H1 (cell line): ENCODE results near the gene POLR3GL. TPM values are rescaled to one million over a fixed set of nuclear protein-coding genes. Genes with fewer than 3 reads are reported as not detected.

Source experiments
- ASH2L ChIP-seq: fragments of 200-600, 300-600 bp; sonication (generic); IDR thresholded peaks from one replicate; pipeline ENCODE4 v1.7.1; 2017; ENCODE audit warnings: low read length
- BCL11A ChIP-seq, 2 experiments: IDR thresholded peaks; one replicate each; pipeline ENCODE4 v1.6.1; 2011; ENCODE audit warnings: low read depth in 2 of 2, low read length in 2 of 2, mild to moderate bottlenecking in 2 of 2
- CBX5 ChIP-seq: fragments of 300-800, 300-1000 bp; sonication (generic); IDR thresholded peaks from 2 replicates; pipeline ENCODE4 v1.7.1; 2016; ENCODE audit warnings: antibody characterized with exemption, low read length, low read depth
- GABPA ChIP-seq: IDR thresholded peaks from 2 replicates; pipeline ENCODE4 v1.6.1; 2011; ENCODE audit warnings: mild to moderate bottlenecking, low read length, moderate library complexity, borderline replicate concordance; ENCODE audit not compliant: insufficient read depth
- MAFK ChIP-seq: IDR thresholded peaks from 2 replicates; pipeline ENCODE4 v1.6.1; 2012; ENCODE audit warnings: low read depth, mild to moderate bottlenecking, improper control_type of control experiment, low read length
- RXRA ChIP-seq: IDR thresholded peaks from 2 replicates; pipeline ENCODE4 v1.6.1; 2011; ENCODE audit warnings: low read depth, mild to moderate bottlenecking, low read length, moderate library complexity; ENCODE audit not compliant: insufficient read depth
- polyA plus RNA-seq, 7 experiments: library from polyadenylated mRNA; depleted of rRNA in 3 of 7; stranded (reverse) in 5 of 7; unstranded in 2 of 7; fragments of >200 nt in 5 of 7; fragments of 200-250 nt in 2 of 7; gene quantifications; 1 replicate in 5 of 7; 2 replicates in 1 of 7; 4 replicates in 1 of 7; pipeline versions ENCODE4 v1.2.1 to v1.2.3, GENCODE V29; 2011 to 2013; ENCODE audit warnings: missing spikeins in 2 of 7, mixed read lengths in 2 of 7
- total RNA-seq: library from RNA; stranded (reverse); fragmentation: NEBNext Ultra II Directional; extraction: Animal tissue kit (Norgen Biotek cat#: 25700); gene quantifications from 2 replicates; pipeline ENCODE4 v1.2.1, GENCODE V29; 2021

POLR3GL gene
- total and polyA plus RNA-seq, 2 of the 8 experiments (the other 6 are each of a cell fraction or from before 2014, with no cell fraction given), result 3.1 to 3.9 TPM

DNA sequence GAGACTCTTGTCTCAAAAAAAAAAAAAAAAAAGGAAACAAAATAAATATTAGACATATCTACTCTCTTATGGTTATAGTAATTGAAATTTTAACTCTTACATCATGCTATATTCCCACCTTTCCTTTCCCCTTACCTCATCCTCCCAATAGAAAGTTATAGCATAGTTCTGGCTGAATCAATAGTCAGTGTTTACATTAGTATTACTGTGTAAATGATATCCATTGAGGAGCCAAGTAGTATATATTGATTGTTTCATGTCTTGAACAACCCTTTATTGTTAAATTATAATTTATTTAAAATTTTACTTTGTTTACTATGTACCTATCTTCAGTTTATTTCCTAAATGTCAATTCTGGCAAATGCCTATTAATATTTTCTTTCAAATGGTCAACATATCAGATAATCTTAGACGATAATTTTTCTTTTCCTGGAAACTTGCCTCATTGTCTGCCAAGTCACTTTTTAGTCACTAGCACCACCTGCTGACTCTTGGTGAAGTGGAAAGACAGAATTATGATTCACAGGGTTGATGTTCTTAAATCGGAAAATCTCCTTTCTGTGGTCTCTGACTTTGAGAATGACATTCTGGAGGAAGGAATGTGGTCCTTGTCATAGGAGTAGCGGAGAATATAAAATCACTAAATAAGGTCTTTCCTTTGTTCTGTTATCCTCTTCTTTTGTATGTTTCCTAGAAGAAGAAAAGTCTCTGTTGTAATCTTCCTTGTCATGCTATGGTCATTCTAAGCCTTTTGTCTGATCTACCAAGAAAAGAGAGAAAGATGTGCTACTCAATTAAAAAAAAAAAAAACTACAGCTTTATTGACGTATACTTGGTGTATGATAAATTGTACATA is 48.4 kb downstream of the POLR3GL start (continued):
- no peak for TF ChIP-seq GABPA
- TF ChIP-seq ASH2L, result no peak
- no peak for TF ChIP-seq CBX5
- no peak for TF ChIP-seq BCL11A (IDR thresholded peaks at IDR 0.05; ENCODE audit: low read depth in 2 of 2, low read length in 2 of 2)
- no peak for TF ChIP-seq RXRA
- TF ChIP-seq MAFK, result no peak
